Upper lobe of left lung (tissue), 6 donors: ENCODE data around the gene KRTAP13-4. TPM values are rescaled to one million over a fixed set of nuclear protein-coding genes. Genes with fewer than 3 reads are reported as not detected.

Experiments used
- ATAC-seq, 2 donors: fragments of 200-7000 bp; cut with Tn5 transposase; one replicate each; pipeline ENCODE4 v1.9.1; 2022; ENCODE audit warnings: mild to moderate bottlenecking in 2 of 2, moderate library complexity in 2 of 2; ENCODE audit not compliant: low FRiP score in 2 of 2
- DNase-seq, 2 donors: peaks; one replicate each; pipeline ENCODE4 v3.0.0-alpha.2; 2019 to 2020
- H3K27ac ChIP-seq, 4 donors: fragments of 200-600 bp; sonication (generic); one replicate each; pipeline ENCODE4 v1.5.1; 2016 to 2019
- H3K27me3 ChIP-seq, 4 donors: fragments of 200-600 bp; sonication (generic); one replicate each; pipeline ENCODE4 v1.5.1; 2017 to 2019
- H3K36me3 ChIP-seq, 4 donors: fragments of 200-600 bp; sonication (generic); one replicate each; pipeline ENCODE4 v1.5.1; 2016 to 2019
- H3K4me1 ChIP-seq, 4 donors: fragments of 200-600 bp; sonication (generic); one replicate each; pipeline ENCODE4 v1.5.1; 2018 to 2019
- H3K4me3 ChIP-seq, 4 donors: fragments of 200-600 bp; sonication (generic); one replicate each; pipeline ENCODE4 v1.5.1; 2017 to 2019; ENCODE audit warnings: mild to moderate bottlenecking in 2 of 4, moderate library complexity in 1 of 4
- H3K9me3 ChIP-seq, 4 donors: fragments of 200-600 bp; sonication (generic); one replicate each; pipeline ENCODE4 v1.5.1; 2018 to 2019
- EP300 ChIP-seq, 4 donors: sonication (generic); formaldehyde crosslinking; IDR thresholded peaks; one replicate each; pipeline ENCODE4 v1.5.1; 2017; ENCODE audit warnings: antibody characterized with exemption in 4 of 4, control low read depth in 2 of 4
- POLR2A ChIP-seq, 4 donors: fragments of 450-650 bp; IDR thresholded peaks; one replicate each; pipeline ENCODE4 v1.5.1; 2016 to 2017; ENCODE audit warnings: antibody characterized with exemption in 4 of 4, mild to moderate bottlenecking in 2 of 4
- POLR2AphosphoS5 ChIP-seq, 2 donors: sonication (generic); formaldehyde crosslinking; IDR thresholded peaks; one replicate each; pipeline ENCODE4 v1.5.1; 2017; ENCODE audit warnings: antibody characterized with exemption in 2 of 2
- WGBS, 2 donors: methylation state at CpG; one replicate each; pipeline ENCODE4 v1.1.5; 2017 to 2018; 5-methylcytosine and 5-hydroxymethylcytosine counted together
- total RNA-seq, 6 donors: library from RNA; depleted of rRNA in 4 of 6; stranded (reverse); fragments of >200 nt in 4 of 6; gene quantifications; one replicate each; pipeline versions ENCODE4 v1.1.0 to v1.2.1, GENCODE V29; 2016 to 2021
- TF ChIP-seq, protein P1 (sequence below), 6 experiments: fragments of 450-650 bp in 4 of 6; fragments of 200-600 bp in 2 of 6; sonication (generic) in 2 of 6; IDR thresholded peaks; one replicate each; pipeline ENCODE4 v1.5.1; 2016 to 2019; ENCODE audit warnings: antibody characterized with exemption in 6 of 6
- donor health status: DM: no; HTN: no; CAD: no; lungs with moderate emphysema.
- donor health status: DM: no; HTN: yes; CAD: no; lungs with severe emphysema.

KRTAP13-4 gene, protein sequence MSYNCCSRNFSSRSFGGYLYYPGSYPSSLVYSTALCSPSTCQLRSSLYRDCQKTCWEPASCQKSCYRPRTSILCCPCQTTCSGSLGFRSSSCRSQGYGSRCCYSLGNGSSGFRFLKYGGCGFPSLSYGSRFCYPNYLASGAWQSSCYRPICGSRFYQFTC
- total RNA-seq = not detected

DNA sequence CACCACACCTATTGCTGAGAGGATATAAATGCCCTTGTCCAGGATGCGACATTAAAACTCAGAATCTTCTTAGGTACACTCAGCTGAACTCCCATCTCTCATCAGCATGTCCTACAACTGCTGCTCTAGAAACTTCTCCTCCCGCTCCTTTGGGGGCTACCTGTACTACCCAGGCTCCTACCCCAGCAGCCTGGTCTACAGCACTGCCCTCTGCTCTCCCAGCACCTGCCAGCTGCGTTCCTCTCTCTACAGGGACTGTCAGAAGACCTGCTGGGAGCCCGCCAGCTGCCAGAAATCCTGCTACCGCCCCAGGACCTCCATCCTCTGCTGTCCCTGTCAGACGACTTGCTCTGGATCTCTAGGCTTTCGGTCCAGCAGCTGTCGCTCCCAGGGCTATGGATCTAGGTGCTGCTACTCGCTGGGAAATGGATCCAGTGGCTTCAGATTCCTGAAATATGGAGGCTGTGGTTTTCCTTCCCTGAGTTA, at the start of gene KRTAP13-4:
Gene KRTAP13-4, plus strand, starts transcription at position 51 of the 486 bp plus-strand sequence. Its CDS starts 56 bp downstream, at position 107.
- no peaks in the 10 kb centered on the region for H3K27me3 ChIP-seq
- H3K4me3 ChIP-seq = no peak within 1 kb of the TSS
- TF ChIP-seq POLR2A (IDR thresholded peaks at IDR 0.05) (no peak), POLR2AphosphoS5 (IDR thresholded peaks at IDR 0.05) (no peak), EP300 (IDR thresholded peaks at IDR 0.05) (no peak)
- TF ChIP-seq, protein P1, sequence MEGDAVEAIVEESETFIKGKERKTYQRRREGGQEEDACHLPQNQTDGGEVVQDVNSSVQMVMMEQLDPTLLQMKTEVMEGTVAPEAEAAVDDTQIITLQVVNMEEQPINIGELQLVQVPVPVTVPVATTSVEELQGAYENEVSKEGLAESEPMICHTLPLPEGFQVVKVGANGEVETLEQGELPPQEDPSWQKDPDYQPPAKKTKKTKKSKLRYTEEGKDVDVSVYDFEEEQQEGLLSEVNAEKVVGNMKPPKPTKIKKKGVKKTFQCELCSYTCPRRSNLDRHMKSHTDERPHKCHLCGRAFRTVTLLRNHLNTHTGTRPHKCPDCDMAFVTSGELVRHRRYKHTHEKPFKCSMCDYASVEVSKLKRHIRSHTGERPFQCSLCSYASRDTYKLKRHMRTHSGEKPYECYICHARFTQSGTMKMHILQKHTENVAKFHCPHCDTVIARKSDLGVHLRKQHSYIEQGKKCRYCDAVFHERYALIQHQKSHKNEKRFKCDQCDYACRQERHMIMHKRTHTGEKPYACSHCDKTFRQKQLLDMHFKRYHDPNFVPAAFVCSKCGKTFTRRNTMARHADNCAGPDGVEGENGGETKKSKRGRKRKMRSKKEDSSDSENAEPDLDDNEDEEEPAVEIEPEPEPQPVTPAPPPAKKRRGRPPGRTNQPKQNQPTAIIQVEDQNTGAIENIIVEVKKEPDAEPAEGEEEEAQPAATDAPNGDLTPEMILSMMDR (IDR thresholded peaks at IDR 0.05) = no peak
- DNase-seq (no peak), ATAC-seq (no peak)
- peaks cover 0 to 4% (median 0%) of the 10 kb centered on the region in 4 donors for H3K4me1 ChIP-seq
- no peak within 1 kb of the TSS for H3K27ac ChIP-seq
- 63 to 86% methylated on average over 6 to 9 of the region's 9 CpGs for whole genome bisulfite sequencing, 2 donors
- H3K36me3 ChIP-seq = no peaks in the 10 kb centered on the region
- H3K9me3 ChIP-seq = no peaks in the 10 kb centered on the region

DNA sequence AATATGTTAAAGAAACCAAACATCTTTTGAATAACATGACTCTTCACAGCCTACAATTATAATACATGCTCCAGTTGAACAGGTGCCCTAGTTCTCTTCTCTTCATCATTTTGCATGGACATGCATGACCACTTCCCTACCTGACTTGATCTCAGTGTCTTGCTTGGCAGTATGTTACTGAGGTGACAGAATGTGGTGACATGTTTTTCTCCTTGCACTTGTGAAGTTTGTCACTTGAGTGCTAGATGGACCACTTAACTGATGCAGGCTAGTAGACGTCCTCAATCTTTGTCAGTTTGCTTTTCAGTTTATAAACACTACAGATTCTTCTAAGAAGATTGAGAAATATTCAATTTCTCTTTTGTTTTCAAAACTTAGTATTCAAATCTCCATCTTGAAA, 47.8 kb upstream of the KRTAP13-4 start:
- H3K36me3 ChIP-seq = no peaks in the 10 kb centered on the region
- no peaks in the 10 kb centered on the region for H3K27me3 ChIP-seq
- no peak overlapping the region for H3K4me3 ChIP-seq
- no peak for TF ChIP-seq POLR2AphosphoS5 (IDR thresholded peaks at IDR 0.05)
- TF ChIP-seq, protein P1 (IDR thresholded peaks at IDR 0.05) = no peak
- TF ChIP-seq EP300 (IDR thresholded peaks at IDR 0.05) = no peak
- TF ChIP-seq POLR2A (IDR thresholded peaks at IDR 0.05) = no peak
- WGBS, 2 donors = 20 to 36% methylated on average over 1 of the region's 1 CpG
- no peaks in the 10 kb centered on the region for H3K9me3 ChIP-seq
- ATAC-seq = no peak
- no peaks in the 10 kb centered on the region for H3K4me1 ChIP-seq
- no peak for DNase-seq
- H3K27ac ChIP-seq = no peak overlapping the region

DNA sequence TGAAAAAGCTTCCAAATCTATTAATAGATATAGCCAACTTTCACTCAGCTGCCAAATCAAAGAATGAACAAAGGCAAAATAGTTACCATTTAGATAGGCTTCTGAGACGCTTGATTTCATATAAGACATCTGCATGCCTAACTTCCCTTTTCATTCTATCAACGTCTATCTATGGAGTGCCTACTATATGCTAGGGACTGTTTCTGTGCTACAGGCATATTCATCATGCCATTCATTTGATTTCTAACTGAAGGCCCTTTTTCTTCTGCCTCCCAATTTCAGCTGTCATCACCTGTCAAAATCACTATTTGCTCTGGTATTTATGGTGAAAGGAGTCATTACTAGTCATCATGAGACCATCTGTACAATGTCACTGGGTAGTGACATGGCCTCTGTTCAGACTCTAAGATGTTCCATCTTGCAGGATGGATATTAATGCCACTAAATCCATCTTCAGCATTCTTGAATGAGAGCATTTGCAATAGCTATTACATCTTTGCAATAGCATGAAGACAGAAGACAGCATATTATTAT, 38.5 kb upstream of the KRTAP13-4 start:
- TF ChIP-seq POLR2A (IDR thresholded peaks at IDR 0.05) = no peak
- Histone ChIP-seq H3K4me3 (no peak overlapping the region), H3K27ac (no peak overlapping the region), H3K9me3 (no peaks in the 10 kb centered on the region), H3K4me1 (no peaks in the 10 kb centered on the region), H3K36me3 (no peaks in the 10 kb centered on the region), H3K27me3 (no peaks in the 10 kb centered on the region)
- WGBS, 2 donors = 61 to 67% methylated on average over 2 of the region's 2 CpGs
- ATAC-seq = no peak
- no peak for DNase-seq

DNA sequence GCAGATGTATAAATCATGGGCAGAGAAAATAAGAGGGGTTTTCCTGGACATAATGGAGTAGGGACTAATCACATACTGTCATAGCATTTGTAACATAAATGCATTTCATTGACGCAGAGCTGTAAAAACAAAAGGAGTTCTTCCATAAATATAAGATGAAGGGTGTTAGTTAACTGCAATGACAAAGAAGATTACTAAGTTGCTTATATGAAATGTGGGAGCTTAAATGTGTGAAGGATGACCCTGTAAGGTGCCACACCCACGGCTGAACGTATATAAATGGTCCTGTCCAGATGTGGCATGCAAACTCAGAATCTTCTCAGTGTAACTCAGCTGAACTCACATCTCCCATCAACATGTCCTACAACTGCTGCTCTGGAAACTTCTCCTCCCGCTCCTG, 34.3 kb upstream of the KRTAP13-4 start, which contains the start of gene KRTAP13-1:
Gene KRTAP13-1, plus strand, starts transcription at position 301 of the 400 bp plus-strand sequence. Its CDS starts 56 bp downstream, at position 357.
- H3K27me3 ChIP-seq = no peaks in the 10 kb centered on the region
- WGBS, 2 donors = 77 to 85% methylated on average over 4 of the region's 4 CpGs
- H3K4me1 ChIP-seq = no peaks in the 10 kb centered on the region

DNA sequence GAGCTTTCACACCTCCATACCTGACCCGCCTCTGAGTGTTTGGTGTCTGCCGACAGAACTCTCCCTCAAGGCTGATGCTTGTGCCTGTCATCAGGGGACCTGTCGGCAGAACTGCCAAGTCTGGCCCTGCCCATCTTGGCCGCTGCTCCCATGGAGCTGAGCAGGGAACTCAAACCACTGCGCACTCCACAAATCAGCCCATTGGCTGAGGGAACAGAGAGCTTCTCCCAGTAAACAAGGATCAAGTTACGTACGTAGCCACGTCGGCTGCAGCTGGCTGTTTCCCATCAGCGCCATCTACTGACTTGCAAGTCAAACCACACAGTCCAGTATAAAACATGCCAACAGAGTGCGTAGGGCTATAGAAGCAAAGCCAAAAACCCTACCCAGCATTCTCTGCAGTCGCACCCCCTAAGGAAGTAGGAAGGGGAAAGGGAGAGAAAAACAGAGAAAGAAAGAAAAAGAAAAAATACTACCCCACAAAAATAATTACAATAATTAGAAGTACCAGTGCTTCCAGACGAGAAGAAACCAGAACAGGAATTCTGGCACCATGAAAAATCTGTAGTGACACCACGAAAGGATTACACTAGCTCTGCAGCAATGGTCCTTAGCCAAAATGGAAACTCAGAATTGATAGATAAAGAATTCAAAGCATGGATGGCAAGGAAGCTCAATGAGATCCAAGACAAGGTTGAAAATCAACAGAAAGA, 21.1 kb upstream of the KRTAP13-4 start:
- 39 to 41% methylated on average over 13 to 14 of the region's 14 CpGs for WGBS, 2 donors
- H3K9me3 ChIP-seq = no peaks in the 10 kb centered on the region
- H3K4me1 ChIP-seq = no peaks in the 10 kb centered on the region
- TF ChIP-seq EP300 (IDR thresholded peaks at IDR 0.05) = no peak
- TF ChIP-seq, protein P1 (IDR thresholded peaks at IDR 0.05) = peak in 3 of 6 experiments; percentile 31 to 43 (median 41)
- H3K4me3 ChIP-seq = no peak overlapping the region
- H3K36me3 ChIP-seq = no peaks in the 10 kb centered on the region
- H3K27ac ChIP-seq = no peak overlapping the region
- ATAC-seq = peak; percentile 53 to 90
- no peaks in the 10 kb centered on the region for H3K27me3 ChIP-seq
- DNase-seq = peak; percentile 31 to 80

More for the DNA sequence above, 34.3 kb upstream of the KRTAP13-4 start, which contains the start of gene KRTAP13-1:
- Histone ChIP-seq H3K9me3 (no peaks in the 10 kb centered on the region), H3K4me3 (no peak within 1 kb of the TSS), H3K27ac (no peak within 1 kb of the TSS), H3K36me3 (no peaks in the 10 kb centered on the region)
- ATAC-seq (no peak), DNase-seq (no peak)
- TF ChIP-seq POLR2A (IDR thresholded peaks at IDR 0.05) = no peak
- TF ChIP-seq, protein P1 (IDR thresholded peaks at IDR 0.05) = no peak
